HepG2 (cell line): ENCODE measurements around the gene SFT2D2. TPM values are rescaled to one million over a fixed set of nuclear protein-coding genes. Genes with fewer than 3 reads are reported as not detected.

Experiments used
- ARID4A ChIP-seq: sonication (generic); formaldehyde crosslinking; IDR thresholded peaks from 2 replicates; pipeline ENCODE4 v1.5.0; 2020; ENCODE audit warnings: mild to moderate bottlenecking, missing genetic modification reagents, borderline replicate concordance
- FOXO4 ChIP-seq: sonication (generic); formaldehyde crosslinking; conservative IDR thresholded peaks from 2 replicates; pipeline ENCODE4 v1.8.1; 2023; ENCODE audit warnings: missing genetic modification reagents
- FUBP1 ChIP-seq: sonication (generic); formaldehyde crosslinking; IDR thresholded peaks from 2 replicates; pipeline ENCODE4 v1.5.1; 2020; ENCODE audit warnings: missing genetic modification reagents, mild to moderate bottlenecking, borderline replicate concordance
- KDM6A ChIP-seq: IDR thresholded peaks from 2 replicates; pipeline ENCODE4 v1.6.1; 2016; ENCODE audit warnings: low read depth
- MTF1 ChIP-seq: sonication (generic); formaldehyde crosslinking; IDR thresholded peaks from 2 replicates; pipeline ENCODE4 v1.5.0; 2020; ENCODE audit warnings: missing genetic modification reagents
- PAWR ChIP-seq: sonication (generic); formaldehyde crosslinking; IDR thresholded peaks from 2 replicates; pipeline ENCODE4 v1.4.0; 2020; ENCODE audit warnings: missing genetic modification reagents, mild to moderate bottlenecking, borderline replicate concordance
- SMAD1 ChIP-seq: sonication (generic); formaldehyde crosslinking; IDR thresholded peaks from 2 replicates; pipeline ENCODE4 v1.4.0; 2020; ENCODE audit warnings: missing genetic modification reagents, low read depth, mild to moderate bottlenecking, borderline replicate concordance
- TERF1 ChIP-seq: sonication (generic); formaldehyde crosslinking; IDR thresholded peaks from 2 replicates; pipeline ENCODE4 v1.8.0; 2022; ENCODE audit warnings: mild to moderate bottlenecking, missing genetic modification reagents, moderate library complexity
- THRA ChIP-seq: sonication (generic); formaldehyde crosslinking; IDR thresholded peaks from 2 replicates; pipeline ENCODE4 v1.4.0; 2020; ENCODE audit warnings: missing genetic modification reagents, borderline replicate concordance
- TOE1 ChIP-seq: sonication (generic); formaldehyde crosslinking; IDR thresholded peaks from 2 replicates; pipeline ENCODE4 v1.4.0; 2020; ENCODE audit warnings: mild to moderate bottlenecking, missing genetic modification reagents
- ZFP37 ChIP-seq: sonication (generic); formaldehyde crosslinking; IDR thresholded peaks from 2 replicates; pipeline ENCODE4 v1.4.0; 2020; ENCODE audit warnings: missing genetic modification reagents, borderline replicate concordance
- ZNF280B ChIP-seq: sonication (generic); formaldehyde crosslinking; IDR thresholded peaks from 2 replicates; pipeline ENCODE4 v1.5.0; 2020; ENCODE audit warnings: missing genetic modification reagents, mild to moderate bottlenecking, borderline replicate concordance
- ZNF3 ChIP-seq: IDR thresholded peaks from 2 replicates; pipeline ENCODE4 v1.7.0; 2017; ENCODE audit warnings: inconsistent platforms
- ZNF33B ChIP-seq: sonication (generic); formaldehyde crosslinking; IDR thresholded peaks from 2 replicates; pipeline ENCODE4 v1.5.1; 2020; ENCODE audit warnings: mild to moderate bottlenecking, missing genetic modification reagents
- ZNF446 ChIP-seq: sonication (generic); formaldehyde crosslinking; IDR thresholded peaks from 2 replicates; pipeline ENCODE4 v1.5.0; 2020; ENCODE audit warnings: mild to moderate bottlenecking, missing genetic modification reagents
- ZNF674 ChIP-seq: sonication (generic); formaldehyde crosslinking; IDR thresholded peaks from 2 replicates; pipeline ENCODE4 v1.5.0; 2020; ENCODE audit warnings: low read depth, mild to moderate bottlenecking, missing genetic modification reagents
- polyA plus RNA-seq, 8 experiments: library from polyadenylated mRNA; depleted of rRNA in 3 of 8; stranded (reverse) in 7 of 8; unstranded in 1 of 8; fragments of >200 nt; fragmentation: Illumina TruSeq in 4 of 8; extraction: Trizol in 4 of 8; gene quantifications; 2 replicates each; pipeline versions ENCODE4 v1.2.1 to v1.2.3, GENCODE V29; 2011 to 2016; ENCODE audit warnings: low read depth in 4 of 8, missing spikeins in 1 of 8, mixed read lengths in 1 of 8; ENCODE audit not compliant: insufficient read depth in 1 of 8
- total RNA-seq, 5 experiments: library from RNA; depleted of rRNA; stranded (reverse); fragments of >200 nt; fragmentation: Illumina TruSeq; extraction: Trizol; gene quantifications; 2 replicates each; pipeline ENCODE4 v1.2.3, GENCODE V29; 2016; ENCODE audit warnings: low read depth in 1 of 5

Gene SFT2D2
- total and polyA plus RNA-seq, 2 of the 13 experiments (the other 11 are each of a cell fraction or from before 2014, with no cell fraction given) = 10.0 to 28.8 TPM

GRCh38 chr1:168178638-168179437 lies 47.0 kb upstream of the SFT2D2 start, which contains the start of gene TIPRL (continued):
- TF ChIP-seq ZNF33B (CRISPR knock-in tag) = no peak
- peak; percentile 64; the same call in 1 of the 2 replicates for TF ChIP-seq SMAD1 (CRISPR knock-in tag)
- TF ChIP-seq ZNF674 = no peak
- peak; percentile 85 for TF ChIP-seq ARID4A (CRISPR knock-in tag)
- TF ChIP-seq ZNF3 = no peak
- TF ChIP-seq ZNF280B (CRISPR knock-in tag) = peak; percentile 79; the same call in 1 of the 2 replicates
- no peak for TF ChIP-seq TOE1 (CRISPR knock-in tag)
- peak; percentile 8; the same call in 1 of the 2 replicates for TF ChIP-seq KDM6A
- no peak for TF ChIP-seq FUBP1 (CRISPR knock-in tag)
- TF ChIP-seq ZFP37 (CRISPR knock-in tag) = 0 out of 2 replicates have a peak, but pooled peaks have one; percentile 12
- no peak for TF ChIP-seq FOXO4 (CRISPR knock-in tag)
- TF ChIP-seq ZNF446 (CRISPR knock-in tag) = peak; percentile 59; the same call in 1 of the 2 replicates
- TF ChIP-seq PAWR (CRISPR knock-in tag) = no peak
- no peak for TF ChIP-seq MTF1 (CRISPR knock-in tag)
- TF ChIP-seq TERF1 (CRISPR knock-in tag) = no peak
- TF ChIP-seq THRA (CRISPR knock-in tag) = 0 out of 2 replicates have a peak, but pooled peaks have one; percentile 36
